CD4-positive, alpha-beta T cell treated with Interleukin-4 for 1 hour (primary cell): ENCODE measurements around the gene VKORC1L1.
"Not testable (repeated sequence)": the region's sequence is repeated elsewhere in the genome, so short reads cannot be mapped to it uniquely, and the experiment has no call there.

Experiments used
- DNase-seq, 2 donors: peaks; one replicate each; pipeline ENCODE4 v3.0.0-alpha.2; 2020 to 2022

Gene VKORC1L1

DNA sequence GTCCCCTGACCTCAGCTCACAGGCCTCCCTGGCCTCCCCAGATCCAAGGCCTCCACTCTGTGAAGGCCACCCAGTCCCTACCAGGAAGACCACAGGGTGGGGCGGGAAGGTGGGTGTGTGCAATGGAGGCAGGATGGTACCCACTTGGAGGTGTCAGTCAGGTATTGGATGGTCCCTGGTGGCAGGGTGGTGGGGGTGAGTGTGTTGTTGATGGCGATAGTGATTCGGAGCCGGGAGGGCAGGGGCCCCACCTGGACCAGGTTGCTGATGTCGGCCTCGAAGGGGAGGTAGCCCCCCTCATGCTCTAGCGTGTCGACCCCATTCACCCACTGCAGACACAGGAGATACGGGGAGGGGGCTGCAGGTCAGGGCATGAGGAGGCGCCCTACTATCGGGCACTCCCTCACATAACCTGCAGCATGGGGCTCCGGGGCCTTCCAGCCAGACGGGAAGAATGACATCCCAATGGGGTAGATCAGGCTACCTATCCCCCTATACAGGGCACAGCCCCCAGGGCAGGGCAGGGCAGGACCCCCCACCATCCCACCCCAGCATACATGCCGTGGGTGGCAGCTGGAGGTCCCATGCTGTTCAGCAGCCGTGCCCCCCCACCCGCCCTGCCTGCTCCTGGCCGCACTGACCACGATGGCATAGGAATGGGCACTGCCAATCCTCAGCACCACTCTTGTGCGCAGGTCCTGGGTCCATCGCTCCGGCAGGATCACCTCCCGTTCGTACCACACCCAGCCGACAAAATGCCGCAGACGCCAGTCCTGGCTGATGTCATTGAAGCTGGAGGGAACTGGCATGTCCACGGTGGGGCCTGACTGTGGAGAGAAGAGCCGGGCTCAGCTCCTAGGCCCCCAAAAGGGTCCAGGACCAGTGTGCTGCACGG, 107.0 kb downstream of the VKORC1L1 start:
- DNase-seq = no peak

GRCh38 chr7:65980478-65981250, 107.8 kb downstream of the VKORC1L1 start:
- peak; percentile 69 to 81 for DNase-seq

DNA sequence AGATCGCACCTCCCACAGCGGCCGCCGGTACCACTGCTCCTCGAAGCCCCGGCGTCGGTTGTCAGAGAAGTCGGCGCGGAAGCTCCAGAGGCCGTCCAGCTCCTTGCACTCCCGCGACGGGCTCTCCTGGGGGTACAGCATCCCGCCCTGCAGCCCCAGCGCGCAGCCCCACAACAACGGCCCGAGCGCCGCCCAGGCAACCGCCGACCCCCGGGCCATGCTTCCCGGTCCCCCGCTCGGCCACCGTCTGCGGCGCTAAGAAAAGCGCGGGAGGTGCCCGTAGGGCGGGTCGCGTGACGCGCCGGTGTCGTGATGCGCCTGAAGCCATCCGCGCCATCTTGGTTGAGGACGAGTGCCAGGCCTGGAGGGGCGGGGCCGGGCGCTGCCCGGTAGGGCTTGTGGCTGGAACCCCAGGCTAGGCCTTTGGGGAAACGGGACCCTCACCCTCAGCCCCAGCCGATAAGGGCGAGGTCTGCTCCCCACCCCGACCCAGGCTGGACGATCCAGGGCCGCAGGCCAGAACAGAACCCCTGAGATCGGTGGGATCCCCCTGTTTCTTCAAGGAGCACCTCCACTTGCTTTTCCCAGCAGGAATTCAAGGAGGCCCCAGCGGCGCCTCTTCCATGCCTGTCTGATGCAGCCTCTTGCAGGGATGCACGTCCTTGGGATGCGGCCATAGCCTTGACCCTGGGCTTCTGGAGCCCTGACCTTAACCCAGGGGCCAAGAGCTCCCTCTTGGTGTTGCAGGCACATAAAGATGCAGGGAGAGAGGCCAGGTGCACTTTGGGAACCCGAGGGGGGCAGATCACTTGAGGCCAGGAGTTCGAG, 109.3 kb downstream of the VKORC1L1 start, which contains the start of gene GUSB:
Gene GUSB (minus strand): TSS at position 249 of the 828 bp plus-strand sequence. CDS start 30 bp downstream, at position 219.
- DNase-seq = peak; percentile 89 to 91

- no peak for DNase-seq
Measured at GRCh38 chr7:65983965-65984658, 111.2 kb downstream of the VKORC1L1 start.

DNA sequence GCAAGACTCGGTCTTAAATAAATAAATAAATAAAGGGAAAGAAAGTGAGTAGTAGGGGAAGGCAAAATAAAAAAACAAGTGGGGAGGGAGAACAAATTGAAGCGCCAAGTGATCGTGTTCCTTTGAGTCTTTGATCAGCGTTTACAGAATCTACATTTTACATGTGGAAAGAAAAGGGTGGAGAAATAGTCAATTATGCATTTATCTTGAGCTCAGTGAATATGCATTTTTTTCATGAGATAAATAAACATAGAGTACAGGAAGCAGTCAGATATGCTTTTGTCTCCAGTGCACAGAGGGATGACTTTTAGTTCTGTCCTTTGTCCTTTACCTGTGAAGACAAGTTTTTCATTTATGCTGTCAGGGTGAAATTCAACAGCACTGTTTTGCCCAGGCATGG, 115.2 kb downstream of the VKORC1L1 start:
- no peak for DNase-seq

DNA sequence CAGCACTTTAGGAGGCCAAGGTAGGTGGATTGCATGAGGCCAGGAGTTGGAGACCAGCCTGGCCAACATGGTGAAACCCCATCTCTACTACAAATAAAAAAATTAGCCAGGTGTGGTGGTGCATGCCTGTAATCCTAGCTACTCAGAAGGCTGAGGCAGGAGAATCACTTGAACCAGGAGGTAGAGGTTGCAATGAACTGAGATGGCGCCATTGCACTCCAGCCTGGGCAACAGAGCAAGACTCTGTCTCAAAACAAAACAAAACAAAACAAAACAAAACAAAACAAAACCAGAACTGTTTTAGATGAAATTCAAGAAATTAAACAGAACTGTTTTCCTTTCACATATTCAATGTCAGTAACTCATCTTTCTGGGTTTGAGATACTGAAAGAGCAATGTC, 115.6 kb downstream of the VKORC1L1 start:
- not testable (repeated sequence) for DNase-seq

DNA sequence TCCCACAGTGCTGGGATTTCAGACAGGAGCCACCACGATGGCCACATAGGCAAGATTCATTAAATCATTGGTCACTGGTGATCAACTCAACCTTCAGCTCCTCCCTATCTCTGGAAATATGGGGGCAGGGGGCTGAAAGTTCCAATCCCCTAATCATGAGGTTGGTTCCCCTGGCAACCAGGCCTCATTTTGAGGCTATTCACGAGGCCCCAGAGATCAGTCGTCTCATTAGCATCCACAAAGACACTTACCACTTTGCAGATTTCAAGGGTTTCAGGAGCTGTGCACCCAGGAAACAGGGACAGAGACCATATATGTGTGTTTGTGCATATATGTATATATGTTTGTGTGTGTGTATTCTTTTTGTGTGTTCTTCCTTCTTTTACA, 116.8 kb downstream of the VKORC1L1 start:
- no peak for DNase-seq

- DNase-seq = not testable (repeated sequence)
Measured at GRCh38 chr7:65991829-65992228, 119.0 kb downstream of the VKORC1L1 start.

- DNase-seq = no peak
Measured at GRCh38 chr7:65992526-65992925, 119.7 kb downstream of the VKORC1L1 start.

DNA sequence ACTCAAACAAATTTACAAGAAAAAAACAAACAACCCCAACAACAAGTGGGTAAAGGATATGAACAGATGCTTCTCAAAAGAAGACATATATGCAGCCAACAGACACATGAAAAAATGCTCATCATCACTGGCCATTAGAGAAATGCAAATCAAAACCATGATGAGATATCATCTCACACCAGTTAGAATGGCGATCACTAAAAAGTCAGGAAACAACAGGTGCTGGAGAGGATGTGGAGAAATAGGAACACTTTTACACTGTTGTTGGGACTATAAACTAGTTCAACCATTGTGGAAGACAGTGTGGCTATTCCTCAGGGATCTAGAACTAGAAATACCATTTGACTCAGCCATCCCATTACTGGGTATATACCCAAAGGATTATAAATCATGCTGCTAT, 122.1 kb downstream of the VKORC1L1 start:
- not testable (repeated sequence) for DNase-seq

- not testable (repeated sequence) for DNase-seq
Measured at GRCh38 chr7:66000823-66001417, 128.0 kb downstream of the VKORC1L1 start.

DNA sequence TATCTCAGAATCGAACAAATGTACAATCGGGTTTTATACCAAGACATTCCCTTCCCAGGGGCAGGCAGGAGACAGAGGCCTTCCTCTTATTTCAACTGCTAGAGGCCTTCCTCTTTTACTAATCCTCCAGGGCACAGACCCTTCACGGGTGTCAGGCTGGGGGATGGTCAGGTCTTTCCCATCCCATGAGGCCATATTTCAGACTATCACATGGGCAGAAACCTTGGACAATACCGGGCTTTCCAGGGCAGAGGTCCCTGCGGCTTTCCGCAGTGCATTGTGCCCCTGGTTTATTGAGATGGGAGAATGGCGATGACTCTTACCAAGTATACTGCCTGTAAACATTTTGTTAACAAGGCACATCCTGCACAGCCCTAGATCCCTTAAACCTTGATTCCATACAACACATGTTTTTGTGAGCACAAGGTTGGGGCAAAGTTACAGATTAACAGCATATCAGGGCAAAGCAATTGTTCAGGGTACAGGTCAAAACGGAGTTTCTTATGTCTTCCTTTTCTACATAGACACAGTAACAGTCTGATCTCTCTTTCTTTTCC, 132.3 kb downstream of the VKORC1L1 start:
- DNase-seq = not testable (repeated sequence)

DNA sequence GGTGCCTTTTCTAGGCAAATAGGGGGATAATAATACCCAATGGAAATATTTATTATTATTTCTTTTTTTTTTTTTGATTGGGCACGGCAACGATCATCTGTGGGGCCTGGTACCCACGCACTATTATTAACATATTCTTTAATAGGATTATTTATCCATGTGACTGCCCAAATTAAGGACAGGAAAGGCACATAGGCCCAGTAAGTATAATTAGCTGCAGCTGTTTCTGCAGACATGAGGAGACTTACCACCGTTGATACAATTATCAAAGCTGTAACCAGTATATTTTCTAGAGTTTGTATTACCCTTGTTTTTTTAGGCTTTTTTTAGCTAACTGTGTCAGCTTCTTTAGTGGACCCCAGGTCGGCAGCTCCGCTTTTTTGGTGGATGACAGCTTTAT, 134.4 kb downstream of the VKORC1L1 start:
- no peak for DNase-seq
